HEK293 (cell line): ENCODE measurements around the gene METTL26.
A peak's percentile ranks its signal among the peaks of the same experiment; 100 is the strongest.

Experiments used
- KLF16 ChIP-seq: fragments of 450-650 bp; formaldehyde crosslinking; IDR thresholded peaks from 2 replicates; pipeline ENCODE4 v1.5.1; 2017; ENCODE audit warnings: missing biosample characterization, missing genetic modification characterization
- KLF8 ChIP-seq: fragments of 450-650 bp; formaldehyde crosslinking; IDR thresholded peaks from 2 replicates; pipeline ENCODE4 v1.5.1; 2016; ENCODE audit warnings: missing biosample characterization, missing genetic modification characterization
- MEIS1 ChIP-seq: sonication (generic); formaldehyde crosslinking; IDR thresholded peaks from 2 replicates; pipeline ENCODE4 v1.8.1; 2022; ENCODE audit warnings: missing genetic modification reagents, mild to moderate bottlenecking, borderline replicate concordance
- OSR2 ChIP-seq: fragments of 450-650 bp; formaldehyde crosslinking; IDR thresholded peaks from 2 replicates; pipeline ENCODE4 v1.5.1; 2016; ENCODE audit warnings: missing biosample characterization, missing genetic modification characterization
- PRDM10 ChIP-seq: fragments of 450-650 bp; formaldehyde crosslinking; IDR thresholded peaks from 2 replicates; pipeline ENCODE4 v1.5.1; 2016; ENCODE audit warnings: missing biosample characterization, missing genetic modification characterization
- PRDM4 ChIP-seq: fragments of 450-650 bp; formaldehyde crosslinking; IDR thresholded peaks from 2 replicates; pipeline ENCODE4 v1.5.1; 2017; ENCODE audit warnings: missing biosample characterization, missing genetic modification characterization
- SCRT2 ChIP-seq: fragments of 450-650 bp; formaldehyde crosslinking; IDR thresholded peaks from 2 replicates; pipeline ENCODE4 v1.5.1; 2016; ENCODE audit warnings: missing biosample characterization, missing genetic modification characterization
- SP2 ChIP-seq: fragments of 450-650 bp; formaldehyde crosslinking; IDR thresholded peaks from 2 replicates; pipeline ENCODE4 v1.5.1; 2016; ENCODE audit warnings: missing biosample characterization, missing genetic modification characterization
- TRIM28 ChIP-seq: IDR thresholded peaks from 2 replicates; pipeline ENCODE4 v1.6.1; 2011; ENCODE audit warnings: low read length, control low read depth, borderline replicate concordance
- YY1 ChIP-seq: fragments of 450-650 bp; formaldehyde crosslinking; IDR thresholded peaks from 2 replicates; pipeline ENCODE4 v1.5.1; 2018; ENCODE audit warnings: missing biosample characterization, missing genetic modification characterization
- ZBTB44 ChIP-seq: fragments of 450-650 bp; IDR thresholded peaks from 2 replicates; pipeline ENCODE4 v1.5.1; 2018; ENCODE audit warnings: missing biosample characterization, mild to moderate bottlenecking, missing genetic modification characterization
- ZEB2 ChIP-seq: fragments of 450-650 bp; formaldehyde crosslinking; IDR thresholded peaks from 2 replicates; pipeline ENCODE4 v1.5.1; 2016; ENCODE audit warnings: missing biosample characterization, missing genetic modification characterization
- ZIC2 ChIP-seq: fragments of 450-650 bp; formaldehyde crosslinking; IDR thresholded peaks from 2 replicates; pipeline ENCODE4 v1.5.1; 2016; ENCODE audit warnings: missing biosample characterization, missing genetic modification characterization
- ZNF155 ChIP-seq: fragments of 450-650 bp; formaldehyde crosslinking; IDR thresholded peaks from 2 replicates; pipeline ENCODE4 v1.5.1; 2016; ENCODE audit warnings: missing biosample characterization, missing genetic modification characterization
- ZNF157 ChIP-seq: fragments of 450-650 bp; formaldehyde crosslinking; IDR thresholded peaks from 2 replicates; pipeline ENCODE4 v1.5.1; 2016; ENCODE audit warnings: missing biosample characterization, missing genetic modification characterization
- ZNF2 ChIP-seq: fragments of 450-650 bp; formaldehyde crosslinking; IDR thresholded peaks from 2 replicates; pipeline ENCODE4 v1.5.1; 2016; ENCODE audit warnings: missing biosample characterization, missing genetic modification characterization
- ZNF311 ChIP-seq: fragments of 450-650 bp; formaldehyde crosslinking; IDR thresholded peaks from 2 replicates; pipeline ENCODE4 v1.5.1; 2017; ENCODE audit warnings: missing biosample characterization, missing genetic modification characterization, borderline replicate concordance
- ZNF341 ChIP-seq: fragments of 450-650 bp; formaldehyde crosslinking; IDR thresholded peaks from 2 replicates; pipeline ENCODE4; 2016; ENCODE audit warnings: low read depth, missing biosample characterization, missing genetic modification characterization
- ZNF398 ChIP-seq: fragments of 450-650 bp; formaldehyde crosslinking; IDR thresholded peaks from 2 replicates; pipeline ENCODE4 v1.5.1; 2017; ENCODE audit warnings: missing biosample characterization, missing genetic modification characterization
- ZNF426 ChIP-seq: fragments of 450-650 bp; formaldehyde crosslinking; IDR thresholded peaks from 2 replicates; pipeline ENCODE4 v1.5.1; 2017; ENCODE audit warnings: missing biosample characterization, missing genetic modification characterization, mild to moderate bottlenecking, inconsistent platforms, moderate library complexity
- ZNF48 ChIP-seq: fragments of 450-650 bp; formaldehyde crosslinking; IDR thresholded peaks from 2 replicates; pipeline ENCODE4 v1.5.1; 2016; ENCODE audit warnings: missing biosample characterization, missing genetic modification characterization
- ZNF488 ChIP-seq: fragments of 450-650 bp; formaldehyde crosslinking; IDR thresholded peaks from 2 replicates; pipeline ENCODE4 v1.5.1; 2016; ENCODE audit warnings: missing biosample characterization, missing genetic modification characterization
- ZNF521 ChIP-seq: fragments of 450-650 bp; formaldehyde crosslinking; IDR thresholded peaks from 2 replicates; pipeline ENCODE4 v1.5.1; 2017; ENCODE audit warnings: missing biosample characterization, mild to moderate bottlenecking, missing genetic modification characterization
- ZNF529 ChIP-seq: fragments of 450-650 bp; formaldehyde crosslinking; IDR thresholded peaks from 2 replicates; pipeline ENCODE4 v1.5.1; 2017; ENCODE audit warnings: missing genetic modification characterization, missing biosample characterization; ENCODE audit not compliant: insufficient replicate concordance
- ZNF610 ChIP-seq: fragments of 450-650 bp; formaldehyde crosslinking; IDR thresholded peaks from 2 replicates; pipeline ENCODE4 v1.5.1; 2016; ENCODE audit warnings: missing biosample characterization, missing genetic modification characterization, borderline replicate concordance
- ZNF704 ChIP-seq: fragments of 450-650 bp; formaldehyde crosslinking; IDR thresholded peaks from 2 replicates; pipeline ENCODE4 v1.5.1; 2016; ENCODE audit warnings: missing biosample characterization, missing genetic modification characterization
- ZNF707 ChIP-seq: fragments of 450-650 bp; formaldehyde crosslinking; IDR thresholded peaks from 2 replicates; pipeline ENCODE4 v1.5.1; 2016; ENCODE audit warnings: missing biosample characterization, missing genetic modification characterization
- ZNF777 ChIP-seq: fragments of 450-650 bp; formaldehyde crosslinking; IDR thresholded peaks from 2 replicates; pipeline ENCODE4 v1.5.1; 2017; ENCODE audit warnings: missing biosample characterization, missing genetic modification characterization, borderline replicate concordance

Gene METTL26

GRCh38 chr16:660459-661183 lies 24.5 kb upstream of the METTL26 start (continued):
- TF ChIP-seq PRDM10 (tag by site-specific recombination): peak; percentile 46; the same call in 1 of the 2 replicates
- TF ChIP-seq ZBTB44 (tag by site-specific recombination): no peak
- TF ChIP-seq SP2 (tag by site-specific recombination): peak; percentile 80
- no peak for TF ChIP-seq ZNF529 (tag by site-specific recombination)
- TF ChIP-seq MEIS1 (CRISPR knock-in tag): no peak
- 0 out of 2 replicates have a peak, but pooled peaks have one; percentile 16 for TF ChIP-seq ZNF610 (tag by site-specific recombination)
- TF ChIP-seq PRDM4: no peak
- no peak for TF ChIP-seq ZNF48 (tag by site-specific recombination)
- no peak for TF ChIP-seq ZEB2 (tag by site-specific recombination)
- no peak for TF ChIP-seq ZNF521
- no peak for TF ChIP-seq ZNF426 (tag by site-specific recombination)
- TF ChIP-seq ZNF2: peak; percentile 67; the same call in 1 of the 2 replicates
- no peak for TF ChIP-seq ZNF777 (tag by site-specific recombination)
- 0 out of 2 replicates have a peak, but pooled peaks have one; percentile 47 for TF ChIP-seq KLF8 (tag by site-specific recombination)
- TF ChIP-seq ZNF157 (tag by site-specific recombination): no peak
- peak; percentile 78 for TF ChIP-seq SCRT2 (tag by site-specific recombination)
- TF ChIP-seq ZNF341: peak; percentile 37; the same call in 1 of the 2 replicates
- TF ChIP-seq ZNF488 (tag by site-specific recombination): no peak
- no peak for TF ChIP-seq ZNF311 (tag by site-specific recombination)
- TF ChIP-seq TRIM28: no peak
- TF ChIP-seq OSR2: peak; percentile 90
- TF ChIP-seq ZIC2: peak; percentile 53; the same call in 1 of the 2 replicates
- TF ChIP-seq ZNF707 (tag by site-specific recombination): no peak
- TF ChIP-seq KLF16 (tag by site-specific recombination): peak; percentile 38; the same call in 1 of the 2 replicates
- TF ChIP-seq ZNF704 (tag by site-specific recombination): no peak
- 0 out of 2 replicates have a peak, but pooled peaks have one; percentile 34 for TF ChIP-seq YY1 (tag by site-specific recombination)
- 0 out of 2 replicates have a peak, but pooled peaks have one; percentile 52 for TF ChIP-seq ZNF398 (tag by site-specific recombination)
- no peak for TF ChIP-seq ZNF155
